GM10266 (cell line): ENCODE data around the gene CHCHD6.

Source experiments
- DNase-seq: peaks from one replicate; pipeline ENCODE4 v3.0.0; 2012; ENCODE audit errors: extremely low spot score
- TF ChIP-seq, protein P1 (sequence below): IDR thresholded peaks from 2 replicates; pipeline ENCODE4 v1.5.1; 2012; ENCODE audit warnings: mild to moderate bottlenecking, low read depth; ENCODE audit not compliant: control insufficient read depth, insufficient read depth; ENCODE audit errors: missing control alignments

CHCHD6 gene

DNA sequence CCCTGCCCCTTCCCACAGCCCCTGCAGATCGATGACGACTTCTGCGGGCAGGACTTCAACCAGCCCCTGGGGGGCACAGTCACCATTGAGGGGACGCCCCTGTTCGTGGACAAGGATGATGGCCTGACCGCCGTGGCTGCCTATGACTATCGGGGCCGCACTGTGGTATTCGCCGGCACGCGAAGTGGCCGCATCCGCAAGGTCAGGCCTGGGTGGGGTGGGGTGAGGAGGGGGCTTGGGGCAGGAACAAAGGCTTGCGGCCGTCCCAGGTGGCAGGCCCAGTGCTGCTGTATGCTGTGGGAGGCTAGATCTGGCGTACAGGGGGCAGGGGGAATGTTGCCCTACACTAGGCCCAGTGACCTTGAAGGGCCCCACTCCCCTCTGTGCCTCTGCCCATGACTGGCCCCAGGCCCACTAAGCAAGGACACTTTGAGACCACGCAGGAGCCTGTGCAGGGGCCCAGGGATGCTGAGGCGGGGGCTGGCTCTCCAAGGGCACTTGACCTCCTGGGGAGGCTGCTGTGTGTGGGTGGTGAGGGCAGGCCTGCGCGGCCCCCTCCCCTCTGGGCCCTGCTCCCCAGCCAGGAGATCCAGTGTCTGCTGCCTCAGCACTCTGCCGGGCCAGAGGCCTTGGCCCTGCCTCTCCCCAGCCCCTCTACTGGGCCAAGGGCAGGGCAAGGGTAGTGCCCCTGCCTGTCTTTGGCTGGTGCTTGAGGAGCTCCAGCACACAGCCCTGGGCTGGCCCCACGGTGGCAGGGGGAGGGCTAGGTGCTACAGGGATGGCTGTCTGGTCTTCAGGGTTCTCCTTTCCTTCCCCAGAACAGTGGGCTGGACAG is 287.5 kb downstream of the CHCHD6 start:
- no peak for DNase-seq
- TF ChIP-seq, protein P1, sequence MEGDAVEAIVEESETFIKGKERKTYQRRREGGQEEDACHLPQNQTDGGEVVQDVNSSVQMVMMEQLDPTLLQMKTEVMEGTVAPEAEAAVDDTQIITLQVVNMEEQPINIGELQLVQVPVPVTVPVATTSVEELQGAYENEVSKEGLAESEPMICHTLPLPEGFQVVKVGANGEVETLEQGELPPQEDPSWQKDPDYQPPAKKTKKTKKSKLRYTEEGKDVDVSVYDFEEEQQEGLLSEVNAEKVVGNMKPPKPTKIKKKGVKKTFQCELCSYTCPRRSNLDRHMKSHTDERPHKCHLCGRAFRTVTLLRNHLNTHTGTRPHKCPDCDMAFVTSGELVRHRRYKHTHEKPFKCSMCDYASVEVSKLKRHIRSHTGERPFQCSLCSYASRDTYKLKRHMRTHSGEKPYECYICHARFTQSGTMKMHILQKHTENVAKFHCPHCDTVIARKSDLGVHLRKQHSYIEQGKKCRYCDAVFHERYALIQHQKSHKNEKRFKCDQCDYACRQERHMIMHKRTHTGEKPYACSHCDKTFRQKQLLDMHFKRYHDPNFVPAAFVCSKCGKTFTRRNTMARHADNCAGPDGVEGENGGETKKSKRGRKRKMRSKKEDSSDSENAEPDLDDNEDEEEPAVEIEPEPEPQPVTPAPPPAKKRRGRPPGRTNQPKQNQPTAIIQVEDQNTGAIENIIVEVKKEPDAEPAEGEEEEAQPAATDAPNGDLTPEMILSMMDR = no peak

DNA sequence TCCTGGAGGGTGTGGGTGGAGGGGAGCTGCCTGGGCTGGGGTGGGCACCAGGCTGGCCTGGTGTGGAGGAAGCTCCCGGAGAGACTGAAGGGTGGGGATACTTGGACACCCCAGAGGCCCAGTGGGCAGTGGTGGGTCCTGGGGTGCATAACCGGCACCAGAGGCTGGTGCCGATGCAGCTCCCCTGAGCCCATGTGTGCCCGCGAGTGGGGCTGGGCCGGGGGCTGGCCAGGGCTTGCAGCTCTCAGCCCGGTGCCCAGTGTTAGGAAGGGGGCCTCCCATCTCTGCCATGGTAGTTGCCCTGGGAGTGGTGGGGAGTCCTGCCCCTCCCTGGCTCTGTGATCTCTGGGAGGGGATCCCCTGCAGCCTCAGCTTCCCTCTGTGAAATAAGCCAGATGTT is 288.2 kb downstream of the CHCHD6 start:
- TF ChIP-seq, protein P1 = no peak
- DNase-seq = no peak

DNA sequence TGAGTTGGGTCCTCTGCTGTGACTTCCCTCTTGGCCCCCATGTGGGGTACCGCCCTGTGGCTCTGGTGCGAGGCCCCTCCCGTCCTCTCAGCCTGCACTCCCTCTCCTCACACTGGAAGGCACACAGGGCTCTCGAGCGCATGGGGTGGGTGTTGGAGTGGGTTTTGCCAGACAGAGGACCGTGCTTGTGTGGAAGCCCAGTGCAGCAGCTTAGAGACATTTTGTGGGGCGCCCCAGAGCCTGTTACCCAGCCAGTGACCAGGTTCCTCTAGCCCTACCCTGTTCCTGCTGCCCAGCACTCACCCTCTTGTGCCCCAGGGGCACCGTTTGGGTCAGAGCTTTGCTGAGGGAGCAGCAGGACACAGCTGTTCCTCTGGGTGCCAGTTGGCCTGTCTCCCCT is 288.7 kb downstream of the CHCHD6 start:
- no peak for DNase-seq
- TF ChIP-seq, protein P1 = no peak

DNA sequence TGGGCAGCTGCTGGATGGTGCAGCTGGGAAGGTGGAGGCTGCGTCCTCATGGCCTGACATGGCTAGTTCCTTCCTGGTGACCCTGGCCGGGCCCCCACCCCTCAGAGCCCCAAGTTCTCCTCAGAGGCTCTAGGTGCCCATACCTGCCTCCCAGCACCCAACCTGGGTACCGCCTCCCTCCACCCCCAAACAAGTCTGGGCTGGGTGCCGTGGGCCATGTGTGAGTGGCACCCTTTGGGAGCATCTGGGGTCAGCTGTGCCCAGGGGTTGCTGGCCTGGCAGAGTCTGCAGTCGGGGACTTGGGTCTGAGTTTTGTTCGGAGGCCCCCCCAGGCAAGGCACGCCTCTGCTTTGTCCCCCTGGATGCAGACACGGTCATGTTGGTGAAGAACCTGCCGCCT is 289.4 kb downstream of the CHCHD6 start:
- TF ChIP-seq, protein P1 = no peak
- no peak for DNase-seq

DNA sequence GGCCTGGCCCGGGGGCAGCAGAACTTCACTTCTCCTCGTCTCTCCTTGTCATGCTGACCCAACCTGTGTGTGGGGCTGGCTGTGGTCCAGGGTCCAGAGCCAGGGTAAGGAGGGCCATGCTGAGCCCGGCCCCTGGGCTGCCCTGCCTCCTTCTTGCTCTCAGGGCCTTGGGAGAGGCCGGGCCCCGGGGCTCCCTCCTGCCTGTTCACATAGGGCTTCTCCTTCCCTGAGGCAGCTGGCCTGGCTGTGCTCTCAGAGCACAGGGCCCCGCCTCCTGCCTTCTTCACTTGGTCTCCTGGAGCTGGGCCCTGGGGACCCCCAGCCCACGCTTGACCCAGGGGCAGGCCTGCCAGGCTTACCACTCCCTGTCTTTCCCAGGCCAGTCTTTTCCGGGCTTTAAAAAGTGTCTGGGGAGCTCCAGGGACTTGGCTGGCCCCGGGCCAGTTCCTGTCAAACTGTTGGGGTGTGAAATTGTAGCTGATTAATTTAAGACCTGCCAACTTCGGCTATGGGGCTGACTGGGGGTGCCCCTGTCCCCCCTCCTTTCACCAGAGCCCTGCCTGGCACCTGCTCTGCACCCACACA is 290.7 kb downstream of the CHCHD6 start:
- TF ChIP-seq, protein P1 = no peak
- DNase-seq = no peak

DNA sequence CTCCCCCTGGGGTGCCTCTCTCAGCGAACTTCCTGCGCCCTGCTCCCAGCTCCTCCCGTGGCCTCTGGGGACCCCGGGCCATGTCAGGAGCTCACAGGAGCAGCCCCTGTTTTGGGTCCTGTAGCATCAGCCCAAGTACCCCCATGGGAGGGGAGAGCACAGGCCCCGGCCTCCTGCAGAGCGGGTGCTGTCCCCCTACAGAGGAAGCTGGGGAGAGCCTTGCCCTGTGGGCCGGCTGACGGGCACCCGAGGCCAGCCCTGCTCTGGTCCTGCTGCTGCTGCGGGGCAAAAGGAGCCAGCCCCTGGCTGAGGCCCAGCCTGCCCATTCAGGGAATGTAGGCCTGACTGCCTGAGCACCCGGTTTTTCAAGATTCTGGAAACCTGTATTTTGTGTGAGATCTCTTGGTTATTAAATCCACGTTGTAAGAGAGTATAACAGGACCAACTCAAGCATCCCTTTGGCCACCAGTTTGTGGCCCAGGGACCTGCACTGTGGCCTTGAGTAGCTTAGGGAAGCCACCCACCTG is 291.3 kb downstream of the CHCHD6 start:
- TF ChIP-seq, protein P1 = no peak
- DNase-seq = no peak

DNA sequence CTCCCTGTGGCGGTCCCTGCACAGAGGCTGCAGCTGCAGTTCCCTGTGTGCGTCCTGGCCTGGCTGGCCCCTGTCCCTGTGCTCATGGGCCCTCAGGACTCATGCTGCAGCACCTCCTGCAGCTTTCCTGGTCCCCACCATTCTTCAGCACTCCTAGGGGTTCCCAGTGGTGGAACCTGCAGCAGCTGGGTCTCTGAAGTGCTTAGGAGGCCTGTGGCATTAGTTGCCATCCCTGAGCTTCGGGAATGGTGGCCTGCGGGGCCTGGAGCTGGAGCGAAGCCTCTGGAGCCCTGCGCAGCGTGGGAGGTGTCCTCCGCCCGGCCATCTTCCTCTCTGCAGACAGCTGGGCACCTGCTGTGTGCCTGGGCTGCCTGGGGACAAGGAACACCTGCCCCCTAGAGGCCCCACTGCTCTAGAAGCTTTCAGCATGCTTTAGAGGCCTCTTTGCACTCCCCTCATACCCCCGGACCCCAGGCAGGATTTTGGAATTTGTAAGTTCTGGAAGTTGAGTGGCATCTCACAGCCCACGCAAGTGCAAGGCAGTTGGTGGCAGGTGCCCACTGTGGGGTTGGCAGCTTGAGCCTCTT is 292.0 kb downstream of the CHCHD6 start:
- no peak for DNase-seq
- TF ChIP-seq, protein P1 = peak; percentile 19
